Central memory CD8-positive, alpha-beta T cell (primary cell): ENCODE data around the gene MTX1.
"Not testable (repeated sequence)": the region's sequence is repeated elsewhere in the genome, so short reads cannot be mapped to it uniquely, and the experiment has no call there.

Experiments used
- ATAC-seq: fragments of 150-1000 bp; cut with Tn5 transposase; replicated peaks from 2 replicates; pipeline ENCODE4 v1.10.0; 2022; ENCODE audit warnings: mild to moderate bottlenecking, moderate FRiP score, moderate number of reproducible peaks; ENCODE audit not compliant: poor library complexity, severe bottlenecking; ENCODE audit errors: extremely low read depth
- DNase-seq, 2 donors: peaks; one replicate each; pipeline ENCODE4 v3.0.0; 2021; ENCODE audit warnings: low spot score in 2 of 2
- H3K27ac Mint-ChIP-seq: one replicate; pipeline ENCODE4 v1.8.0; 2022; ENCODE audit warnings: low read depth, mild to moderate bottlenecking, moderate library complexity, mixed read lengths
- H3K27me3 Mint-ChIP-seq: one replicate; pipeline ENCODE4 v1.8.0; 2022; ENCODE audit warnings: mixed read lengths
- H3K36me3 Mint-ChIP-seq: one replicate; pipeline ENCODE4 v1.8.0; 2022; ENCODE audit warnings: mild to moderate bottlenecking, moderate library complexity, mixed read lengths; ENCODE audit not compliant: insufficient read depth
- H3K4me1 Mint-ChIP-seq: one replicate; pipeline ENCODE4 v1.8.0; 2022; ENCODE audit warnings: mixed read lengths
- H3K4me3 Mint-ChIP-seq: one replicate; pipeline ENCODE4 v1.8.0; 2022; ENCODE audit warnings: mild to moderate bottlenecking, moderate library complexity, mixed read lengths
- H3K9me3 Mint-ChIP-seq: one replicate; pipeline ENCODE4 v1.8.0; 2022; ENCODE audit warnings: mixed read lengths

The MTX1 gene

GRCh38 chr1:155245163-155245524, 36.6 kb downstream of the MTX1 start:
- H3K27ac Mint-ChIP-seq: peak overlapping the region; percentile 99
- peaks cover 29% of the 10 kb centered on the region for H3K4me1 Mint-ChIP-seq
- H3K27me3 Mint-ChIP-seq: peaks cover 10% of the 10 kb centered on the region
- H3K36me3 Mint-ChIP-seq: peaks cover 27% of the 10 kb centered on the region
- DNase-seq: no peak
- peak overlapping the region; percentile 82 for H3K4me3 Mint-ChIP-seq
- H3K9me3 Mint-ChIP-seq: peaks cover 6% of the 10 kb centered on the region
- no peak for ATAC-seq

- Mint-ChIP-seq H3K4me1 (peaks cover 18% of the 10 kb centered on the region), H3K36me3 (peaks cover 23% of the 10 kb centered on the region)
- DNase-seq, H3K9me3 Mint-ChIP-seq, H3K27me3 Mint-ChIP-seq, ATAC-seq, H3K4me3 Mint-ChIP-seq, H3K27ac Mint-ChIP-seq: not testable (repeated sequence)
These were observed 38.3 kb downstream of the MTX1 start for GRCh38 chr1:155246796-155247195.

- Mint-ChIP-seq H3K9me3 (peaks cover 6% of the 10 kb centered on the region), H3K27ac (no peak overlapping the region), H3K4me3 (no peak overlapping the region), H3K4me1 (peaks cover 17% of the 10 kb centered on the region), H3K27me3 (peaks cover 10% of the 10 kb centered on the region), H3K36me3 (peaks cover 23% of the 10 kb centered on the region)
- ATAC-seq (no peak), DNase-seq (no peak)
These were observed 39.4 kb downstream of the MTX1 start for GRCh38 chr1:155247667-155248553.

- DNase-seq: no peak
- H3K4me1 Mint-ChIP-seq: peaks cover 19% of the 10 kb centered on the region
- H3K27ac Mint-ChIP-seq: no peak overlapping the region
- no peaks in the 10 kb centered on the region for H3K9me3 Mint-ChIP-seq
- H3K4me3 Mint-ChIP-seq: peak overlapping the region; percentile 72
- ATAC-seq: no peak
- peaks cover 14% of the 10 kb centered on the region for H3K36me3 Mint-ChIP-seq
- no peaks in the 10 kb centered on the region for H3K27me3 Mint-ChIP-seq
These were observed 41.7 kb downstream of the MTX1 start for GRCh38 chr1:155250246-155250632.

- Mint-ChIP-seq H3K4me1 (peaks cover 23% of the 10 kb centered on the region), H3K9me3 (no peaks in the 10 kb centered on the region), H3K36me3 (peaks cover 11% of the 10 kb centered on the region), H3K4me3 (peak overlapping the region; percentile 72), H3K27ac (no peak overlapping the region), H3K27me3 (no peaks in the 10 kb centered on the region)
- ATAC-seq: peak; percentile 98
- DNase-seq: peak; percentile 92 to 97
These were observed 42.3 kb downstream of the MTX1 start for GRCh38 chr1:155250633-155251449.

GRCh38 chr1:155251566-155251965, 43.1 kb downstream of the MTX1 start:
- no peak overlapping the region for H3K27ac Mint-ChIP-seq
- ATAC-seq (no peak), DNase-seq (no peak)
- H3K4me1 Mint-ChIP-seq: peaks cover 31% of the 10 kb centered on the region
- no peaks in the 10 kb centered on the region for H3K27me3 Mint-ChIP-seq
- H3K36me3 Mint-ChIP-seq: peaks cover 8% of the 10 kb centered on the region
- no peak overlapping the region for H3K4me3 Mint-ChIP-seq
- no peaks in the 10 kb centered on the region for H3K9me3 Mint-ChIP-seq

GRCh38 chr1:155253208-155253607, 44.7 kb downstream of the MTX1 start:
- no peak for DNase-seq
- no peak overlapping the region for H3K27ac Mint-ChIP-seq
- H3K27me3 Mint-ChIP-seq: no peaks in the 10 kb centered on the region
- peaks cover 41% of the 10 kb centered on the region for H3K4me1 Mint-ChIP-seq
- H3K4me3 Mint-ChIP-seq: peak overlapping the region; percentile 80
- no peak for ATAC-seq
- H3K9me3 Mint-ChIP-seq: no peaks in the 10 kb centered on the region
- H3K36me3 Mint-ChIP-seq: peaks cover 15% of the 10 kb centered on the region

GRCh38 chr1:155253797-155254196, 45.3 kb downstream of the MTX1 start:
- ATAC-seq (no peak), DNase-seq (no peak)
- H3K4me1 Mint-ChIP-seq: peaks cover 41% of the 10 kb centered on the region
- H3K27me3 Mint-ChIP-seq: no peaks in the 10 kb centered on the region
- no peak overlapping the region for H3K27ac Mint-ChIP-seq
- peaks cover 20% of the 10 kb centered on the region for H3K36me3 Mint-ChIP-seq
- peak overlapping the region; percentile 80 for H3K4me3 Mint-ChIP-seq
- H3K9me3 Mint-ChIP-seq: no peaks in the 10 kb centered on the region

- H3K27me3 Mint-ChIP-seq: no peaks in the 10 kb centered on the region
- H3K9me3 Mint-ChIP-seq: no peaks in the 10 kb centered on the region
- H3K4me3 Mint-ChIP-seq: peak overlapping the region; percentile 80
- ATAC-seq (no peak), DNase-seq (no peak)
- H3K27ac Mint-ChIP-seq: peak overlapping the region; percentile 19
- H3K36me3 Mint-ChIP-seq: peaks cover 24% of the 10 kb centered on the region
- H3K4me1 Mint-ChIP-seq: peaks cover 41% of the 10 kb centered on the region
These were observed 45.8 kb downstream of the MTX1 start for GRCh38 chr1:155254228-155254713.

GRCh38 chr1:155254714-155255242, 46.3 kb downstream of the MTX1 start:
- ATAC-seq (no peak), DNase-seq (no peak)
- Mint-ChIP-seq H3K4me3 (peak overlapping the region; percentile 80), H3K36me3 (peaks cover 27% of the 10 kb centered on the region), H3K27me3 (no peaks in the 10 kb centered on the region), H3K9me3 (no peaks in the 10 kb centered on the region), H3K27ac (peak overlapping the region; percentile 35), H3K4me1 (peaks cover 41% of the 10 kb centered on the region)

- Mint-ChIP-seq H3K36me3 (peaks cover 29% of the 10 kb centered on the region), H3K4me1 (peaks cover 46% of the 10 kb centered on the region), H3K27me3 (no peaks in the 10 kb centered on the region), H3K4me3 (peak within 1 kb of the TSS; percentile 80), H3K9me3 (no peaks in the 10 kb centered on the region), H3K27ac (peak within 1 kb of the TSS; percentile 35)
- ATAC-seq: peak; percentile 56
- DNase-seq: peak; percentile 31 to 42
These were observed 46.9 kb downstream of the MTX1 start, which contains the start of gene ENTREP3 for GRCh38 chr1:155255243-155256007. Gene ENTREP3, minus strand, starts transcription at chr1:155255483. Its CDS starts 606 bp downstream, at chr1:155254877.
